HG03103 (cell line): Measurements from ENCODE around the gene CRYBG3.

Experiments
- ATAC-seq: cut with Tn5 transposase; IDR thresholded peaks from one replicate; pipeline ENCODE4 v1.9.1; 2021; ENCODE audit warnings: low read depth; ENCODE audit not compliant: unreplicated experiment

Gene CRYBG3

DNA sequence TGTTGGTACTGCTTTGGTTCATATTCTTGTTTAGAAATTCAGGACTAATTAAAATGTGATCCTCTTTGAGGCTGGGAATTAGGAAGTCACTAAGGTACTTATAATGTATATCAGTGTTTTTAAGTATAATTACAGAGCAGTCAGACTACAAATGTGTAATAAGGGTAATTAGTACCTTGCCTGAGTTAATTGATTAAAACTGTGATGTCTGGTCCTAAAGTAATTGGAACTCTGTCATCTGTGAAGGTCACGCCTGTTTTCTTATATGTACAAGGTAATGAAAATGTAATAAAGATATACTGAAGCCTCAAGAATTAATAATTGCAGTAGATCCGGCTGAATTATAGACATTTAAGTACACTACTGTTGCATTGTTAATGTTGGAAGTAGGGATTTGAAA is 117.6 kb downstream of the CRYBG3 start:
- ATAC-seq: no peak

GRCh38 chr3:97940034-97940433 is 118.2 kb downstream of the CRYBG3 start:
- ATAC-seq: no peak

- no peak for ATAC-seq
Observed at GRCh38 chr3:97942801-97943546, 121.2 kb downstream of the CRYBG3 start.

DNA sequence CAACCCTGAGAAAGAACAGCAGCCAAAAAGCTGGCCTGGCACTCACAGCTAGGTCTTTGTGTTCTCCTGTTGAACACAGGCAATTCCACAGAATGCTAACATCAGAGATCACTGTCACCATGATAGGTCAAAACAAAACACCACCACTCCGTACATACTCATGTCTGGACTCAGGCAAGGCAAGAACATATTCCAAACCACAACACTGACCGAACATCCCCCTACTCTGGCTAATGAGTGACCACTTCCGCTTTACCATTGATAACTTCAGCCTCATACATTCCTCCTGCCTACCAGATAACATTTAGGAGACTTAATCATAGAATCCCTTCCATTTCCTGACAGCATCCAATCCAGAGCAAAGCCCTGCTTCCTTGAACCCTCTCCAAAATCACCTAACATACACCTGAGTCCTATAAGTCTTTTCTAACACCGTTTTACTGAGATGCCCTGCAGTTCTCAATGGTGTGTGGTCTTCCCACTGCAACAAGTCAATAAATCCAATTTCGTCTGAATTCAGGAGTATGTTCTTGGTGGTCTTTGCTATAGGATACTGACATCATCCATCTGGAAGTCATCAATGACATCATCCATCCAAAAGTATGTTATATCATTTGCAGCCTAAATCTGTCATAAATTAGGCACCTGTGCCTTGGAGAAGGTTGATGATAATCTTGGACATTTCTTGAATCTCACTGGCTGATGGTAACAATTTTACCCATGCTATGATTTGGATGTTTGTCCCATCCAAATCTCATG is 126.7 kb downstream of the CRYBG3 start:
- no peak for ATAC-seq

GRCh38 chr3:97949110-97949485 is 127.3 kb downstream of the CRYBG3 start:
- no peak for ATAC-seq

- no peak for ATAC-seq
Observed at GRCh38 chr3:97949743-97950142, 127.9 kb downstream of the CRYBG3 start.

DNA sequence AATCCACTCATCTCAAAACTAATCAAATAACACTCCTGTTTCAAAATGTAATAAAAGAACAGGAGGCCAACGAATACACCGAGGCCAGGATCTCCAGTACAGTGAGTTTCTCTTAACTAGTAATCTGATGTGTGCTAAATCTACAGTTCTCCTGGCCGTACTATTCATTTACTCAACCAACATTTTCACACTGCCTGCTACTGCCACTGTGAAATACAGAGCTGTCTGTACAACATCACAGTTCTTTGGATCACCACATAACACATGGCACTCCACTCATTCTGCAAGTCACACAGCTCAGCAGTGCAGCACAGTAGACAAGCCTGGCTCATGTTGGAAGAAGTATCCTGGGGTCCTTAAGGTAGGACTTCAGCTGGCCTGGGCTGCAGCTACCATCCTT is 128.5 kb downstream of the CRYBG3 start:
- ATAC-seq: no peak

DNA sequence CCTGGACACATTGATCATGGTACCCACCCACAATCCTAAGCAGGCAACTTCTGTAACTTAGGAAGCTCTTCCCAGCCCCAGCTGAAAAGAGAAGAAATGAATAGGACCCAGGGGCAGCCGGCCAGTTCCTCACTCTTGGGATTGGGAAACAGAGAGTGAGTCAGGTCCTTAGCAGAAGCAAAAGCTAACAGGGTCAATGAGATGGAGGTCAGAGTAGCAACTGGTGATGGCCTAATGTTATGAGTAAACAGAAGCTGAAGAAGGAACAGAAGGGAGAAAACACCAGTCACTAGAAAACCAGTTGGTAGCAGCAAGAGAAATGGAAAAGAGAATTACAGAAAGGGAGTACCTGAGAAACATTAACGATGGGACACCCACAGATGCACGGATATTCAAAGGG is 130.5 kb downstream of the CRYBG3 start:
- ATAC-seq: no peak

- ATAC-seq: no peak
Observed at GRCh38 chr3:97952872-97953271, 131.1 kb downstream of the CRYBG3 start.

DNA sequence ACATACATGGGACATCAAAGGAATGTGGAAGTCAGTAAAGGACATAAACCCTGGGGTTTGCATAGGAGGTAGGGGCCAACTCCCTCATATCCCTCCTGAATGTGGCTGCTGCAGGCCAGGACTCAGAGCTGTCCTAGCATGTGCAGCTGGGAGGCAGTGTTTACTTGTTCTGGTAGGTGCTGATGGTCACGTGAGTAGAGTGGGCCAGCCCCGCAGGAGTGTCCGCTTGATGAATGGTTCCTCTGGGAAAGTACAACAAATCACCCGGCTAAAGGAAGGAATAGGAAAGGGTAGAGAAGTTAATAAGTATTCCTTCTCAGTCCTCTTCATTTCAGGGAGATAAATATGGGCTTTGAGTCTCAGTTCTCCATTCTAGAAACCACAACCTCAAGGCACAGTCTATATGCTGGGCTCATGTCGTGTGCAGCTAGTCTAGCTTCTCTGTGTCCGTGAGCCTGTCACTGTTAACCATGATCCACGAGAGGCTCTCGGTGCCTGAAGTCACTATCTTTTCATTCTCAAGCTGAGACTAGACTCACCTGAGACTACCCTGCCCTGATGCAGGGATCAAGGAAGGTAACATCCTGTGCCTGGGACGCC is 132.5 kb downstream of the CRYBG3 start:
- ATAC-seq: peak; percentile 69

- no peak for ATAC-seq
Observed at GRCh38 chr3:97956051-97956450, 134.2 kb downstream of the CRYBG3 start.

DNA sequence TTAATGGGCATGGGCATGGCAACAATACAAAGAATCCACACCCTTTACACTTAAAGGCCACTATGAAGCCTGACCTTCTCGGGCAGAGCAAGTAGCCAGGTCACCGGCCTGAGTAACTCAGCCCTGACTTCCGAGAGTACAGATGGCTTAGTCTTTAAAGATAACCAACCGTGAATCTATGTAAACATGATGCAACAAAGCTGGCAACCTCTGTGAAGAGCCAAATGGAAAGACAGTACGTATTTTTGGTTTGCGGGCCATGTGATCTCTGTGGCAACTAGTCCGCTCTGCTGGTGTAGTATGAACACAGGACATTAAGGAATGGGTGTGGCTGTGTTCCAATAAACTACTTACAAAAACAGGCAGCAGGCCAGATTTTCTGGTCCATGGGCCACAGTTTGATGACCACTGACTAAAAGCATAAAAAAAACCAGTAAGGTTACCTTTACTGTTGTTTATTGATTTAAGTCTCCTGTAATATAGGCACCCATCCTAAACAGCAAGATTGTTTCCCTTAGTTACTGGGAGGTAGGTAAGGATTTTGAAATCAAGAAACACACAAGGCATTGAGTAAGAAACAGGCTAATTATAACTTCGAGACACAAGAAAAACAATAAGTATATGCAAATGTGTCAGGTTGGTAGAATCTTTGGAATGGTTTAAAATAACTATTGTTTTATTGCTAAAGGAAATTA is 136.0 kb downstream of the CRYBG3 start:
- ATAC-seq: no peak

DNA sequence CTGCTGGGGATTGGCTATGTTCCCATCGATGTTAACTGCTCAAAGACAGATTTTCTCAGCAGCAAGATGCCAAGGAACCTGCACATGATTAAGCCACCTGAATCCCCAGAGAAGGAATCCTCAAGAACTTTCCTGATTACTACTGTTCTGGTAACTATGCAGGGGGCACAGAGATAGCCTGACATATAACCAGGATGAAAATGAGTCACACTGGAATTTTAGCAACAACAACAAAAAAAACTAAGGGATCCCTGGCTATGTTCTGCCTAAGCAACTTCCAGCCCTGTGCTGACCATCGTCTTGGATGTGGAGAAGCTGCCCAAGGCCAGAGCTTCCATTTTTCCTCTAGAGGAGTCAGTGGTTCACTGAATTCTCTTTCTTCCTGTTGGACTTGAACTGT is 136.6 kb downstream of the CRYBG3 start:
- ATAC-seq: no peak

DNA sequence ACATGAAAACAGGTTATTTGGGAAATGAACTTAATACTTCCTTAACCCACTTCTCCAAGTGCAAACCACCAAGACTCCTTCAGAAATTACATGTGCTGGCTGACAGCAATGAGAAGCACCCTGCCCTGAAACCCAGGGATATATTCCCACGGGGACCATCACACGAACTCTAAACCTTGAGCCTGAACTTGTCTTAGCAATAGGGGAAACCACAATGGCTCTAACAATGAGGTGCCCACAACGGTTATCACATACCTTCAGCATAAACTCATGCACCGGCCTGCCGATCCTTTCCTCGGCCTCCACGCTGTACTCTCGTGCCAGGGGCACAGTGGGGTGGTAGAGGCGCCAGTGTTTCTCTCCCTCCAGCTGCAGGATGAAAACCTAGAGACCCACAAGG is 137.0 kb downstream of the CRYBG3 start:
- ATAC-seq: no peak

DNA sequence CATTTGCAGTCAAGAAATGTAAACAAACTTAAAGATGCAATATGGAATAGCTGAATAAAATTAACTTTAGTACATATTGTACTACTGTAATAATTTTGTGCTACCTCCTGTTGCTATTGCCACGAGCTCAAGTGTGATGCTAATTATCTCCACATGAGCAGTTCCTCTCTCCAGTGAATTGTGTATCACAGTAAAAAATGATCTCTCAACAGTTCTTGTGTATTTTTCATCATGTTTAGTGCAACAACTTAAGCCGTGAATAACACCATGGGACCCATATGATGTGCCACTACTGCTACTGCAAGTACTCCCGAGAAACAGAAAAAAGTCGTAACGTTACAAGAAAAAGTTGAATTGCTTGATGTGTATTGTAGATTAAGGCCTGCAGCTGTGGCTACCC is 138.1 kb downstream of the CRYBG3 start:
- no peak for ATAC-seq

DNA sequence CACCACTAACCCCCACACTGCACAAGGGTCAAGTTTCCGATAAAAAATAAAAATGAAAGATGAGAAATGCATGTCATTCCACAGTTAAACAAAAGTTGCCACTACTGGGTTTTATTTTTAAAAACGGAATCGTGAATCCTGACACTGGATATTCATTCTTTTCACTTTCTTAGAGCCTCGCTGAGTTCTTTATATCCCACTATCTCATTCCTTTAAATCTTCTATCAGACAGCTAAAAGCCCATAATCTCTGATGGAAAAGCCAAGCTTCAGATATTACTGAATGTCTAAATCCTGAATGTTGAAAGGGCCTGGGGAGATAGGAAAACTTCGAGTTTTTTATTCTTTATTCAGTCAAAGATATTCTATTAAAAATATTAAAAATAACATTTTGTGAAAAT is 138.7 kb downstream of the CRYBG3 start:
- no peak for ATAC-seq

DNA sequence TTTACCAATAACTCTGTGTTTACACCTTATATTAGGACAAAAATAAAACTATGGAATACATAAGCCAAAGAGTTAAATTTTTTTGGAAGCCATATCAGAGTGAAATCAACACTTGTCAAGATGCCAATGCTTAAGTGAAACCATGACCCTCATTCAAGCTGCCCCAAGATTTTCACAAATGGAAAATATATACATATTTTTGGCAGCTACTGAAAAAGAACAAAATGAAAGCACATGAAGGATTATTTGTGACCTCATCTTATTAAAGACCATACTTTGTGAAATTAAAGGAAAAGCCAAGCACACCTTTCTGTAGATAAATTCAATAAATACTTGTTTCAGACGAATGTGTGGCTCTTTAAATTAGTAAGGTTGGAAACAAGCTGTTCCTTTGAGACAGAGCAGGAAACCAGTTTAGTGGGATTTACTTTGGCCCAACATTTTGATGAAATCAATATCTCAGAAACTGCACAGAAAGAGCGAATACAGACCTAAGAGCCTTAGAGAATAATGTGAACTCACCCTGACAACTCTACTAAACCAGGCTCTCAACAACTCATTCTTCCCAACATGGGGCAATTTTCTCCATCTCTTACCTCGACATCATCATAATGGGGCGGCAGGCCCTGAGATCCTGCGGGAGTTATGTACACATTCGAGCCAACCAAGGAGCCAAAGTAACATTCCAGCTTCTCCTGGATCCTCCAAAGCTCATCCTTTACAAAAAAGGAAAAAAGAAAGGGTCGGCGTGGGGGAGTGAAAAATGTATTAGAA is 139.4 kb downstream of the CRYBG3 start:
- ATAC-seq: no peak

DNA sequence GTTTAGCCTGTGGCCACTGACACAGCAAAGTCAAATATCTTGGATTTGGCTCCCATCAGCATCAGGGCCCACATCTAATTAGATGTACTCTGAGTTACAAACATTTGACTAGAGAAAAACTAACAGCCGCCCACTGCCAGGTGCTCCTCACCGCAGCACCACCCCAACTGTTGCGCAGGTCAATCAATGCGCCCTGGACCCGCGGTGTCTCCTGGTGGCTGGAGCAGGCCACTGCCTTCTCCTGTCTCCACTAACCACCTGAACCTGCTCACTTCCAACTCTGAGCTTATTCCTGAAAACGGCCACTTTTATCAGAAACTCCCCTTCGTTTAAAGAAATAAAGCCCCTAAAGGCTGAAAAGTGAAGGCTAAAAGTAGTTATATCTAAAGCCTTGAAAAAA is 146.2 kb downstream of the CRYBG3 start:
- no peak for ATAC-seq

GRCh38 chr3:97968376-97968775 is 146.6 kb downstream of the CRYBG3 start:
- ATAC-seq: no peak

DNA sequence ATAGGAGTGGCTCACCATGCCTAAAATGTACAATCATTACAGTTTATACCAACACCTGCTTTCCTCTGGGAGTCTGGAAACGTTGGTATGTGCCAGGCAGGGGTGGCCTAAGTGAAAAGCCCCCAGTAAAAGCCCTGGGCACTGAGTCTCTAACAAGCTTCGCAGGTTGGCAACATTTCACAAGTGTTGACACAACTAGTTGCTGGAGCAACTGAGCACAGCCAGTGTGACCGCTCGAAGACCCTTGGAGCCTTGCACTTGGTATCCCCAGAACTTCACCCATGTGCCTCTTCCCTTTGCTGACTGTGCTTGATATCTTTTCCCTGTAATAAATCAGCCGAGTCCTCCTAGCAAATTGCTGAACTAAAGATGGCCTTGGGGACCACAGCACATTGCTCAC is 147.7 kb downstream of the CRYBG3 start:
- no peak for ATAC-seq

- ATAC-seq: no peak
Observed at GRCh38 chr3:97970156-97970555, 148.3 kb downstream of the CRYBG3 start.
